Smooth muscle cell (in vitro differentiated cells): ENCODE results near the gene AHDC1. TPM values are rescaled to one million over a fixed set of nuclear protein-coding genes. Genes with fewer than 3 reads are reported as not detected.
A peak's percentile ranks its signal among the peaks of the same experiment; 100 is the strongest.

Source experiments
- DNase-seq: peaks from one replicate; lab custom pipeline; 2025; ENCODE audit not compliant: unreplicated experiment; lab: John Stamatoyannopoulos, UW
- H2AFZ ChIP-seq: fragments of 200-600 bp; sonication (generic); 2 replicates; pipeline ENCODE4 v1.6.0; 2016; ENCODE audit warnings: antibody characterized with exemption, low read depth, mild to moderate bottlenecking
- H3F3A ChIP-seq: fragments of 200-600 bp; sonication (generic); 2 replicates; pipeline ENCODE4 v1.6.0; 2017; ENCODE audit warnings: antibody characterized with exemption, low read depth
- H3K27ac ChIP-seq: fragments of 200-600 bp; sonication (generic); 2 replicates; pipeline ENCODE4 v1.5.1; 2016; ENCODE audit warnings: low read depth, mild to moderate bottlenecking
- H3K27me3 ChIP-seq: fragments of 200-600 bp; sonication (generic); 2 replicates; pipeline ENCODE4 v1.6.1; 2016; ENCODE audit warnings: low read depth, mild to moderate bottlenecking
- H3K36me3 ChIP-seq: fragments of 200-600 bp; sonication (generic); 2 replicates; pipeline ENCODE4 v1.5.1; 2016; ENCODE audit warnings: low read depth
- H3K4me1 ChIP-seq: fragments of 200-600 bp; sonication (generic); 2 replicates; pipeline ENCODE4 v1.5.1; 2016; ENCODE audit warnings: low read depth
- H3K4me2 ChIP-seq: fragments of 200-600 bp; sonication (generic); 2 replicates; pipeline ENCODE4 v1.6.0; 2016; ENCODE audit warnings: mild to moderate bottlenecking
- H3K4me3 ChIP-seq: fragments of 200-600 bp; sonication (generic); 2 replicates; pipeline ENCODE4 v1.5.1; 2016; ENCODE audit warnings: mild to moderate bottlenecking
- H3K79me2 ChIP-seq: fragments of 200-600 bp; sonication (generic); 2 replicates; pipeline ENCODE4 v1.6.0; 2016; ENCODE audit warnings: low read depth, mild to moderate bottlenecking
- H3K9ac ChIP-seq: fragments of 200-600 bp; sonication (generic); 2 replicates; pipeline ENCODE4 v1.6.0; 2016; ENCODE audit warnings: low read depth
- H3K9me3 ChIP-seq: fragments of 200-600 bp; sonication (generic); replicated peaks from 2 replicates; pipeline ENCODE4 v1.5.1; 2016; ENCODE audit warnings: low read depth
- H4K20me1 ChIP-seq: fragments of 200-600 bp; sonication (generic); 2 replicates; pipeline ENCODE4 v1.6.0; 2016; ENCODE audit warnings: low read depth
- CTCF ChIP-seq: fragments of 200-600 bp; sonication (generic); IDR thresholded peaks from 2 replicates; pipeline ENCODE4 v1.5.1; 2017; ENCODE audit warnings: borderline replicate concordance, mild to moderate bottlenecking, antibody characterized with exemption; ENCODE audit not compliant: insufficient read depth, poor library complexity, severe bottlenecking
- WGBS: methylation state at CpG from one replicate; pipeline ENCODE4 v1.1.7; 2016; ENCODE audit warnings: low lambda C conversion rate; 5-methylcytosine and 5-hydroxymethylcytosine counted together
- polyA plus RNA-seq: library from polyadenylated mRNA; unstranded; fragments of >200 nt; fragmentation: Nextera tagmentation; extraction: Ambion mirVana; gene quantifications from 2 replicates; pipeline ENCODE4 v1.2.1, GENCODE V29; 2016
- small RNA-seq: library from RNA; depleted of rRNA; stranded (forward); fragments of <200 nt; gene quantifications from one replicate; pipeline ENCODE3, GENCODE V24; 2014
- total RNA-seq: library from RNA; depleted of rRNA; stranded (reverse); fragments of >200 nt; gene quantifications from 2 replicates; pipeline ENCODE4 v1.2.3, GENCODE V29; 2014

AHDC1 gene
- total and polyA plus RNA-seq, 2 experiments from 2014 or later = 12.2 TPM

- Histone ChIP-seq H3K27ac (peak overlapping the region; percentile 47), H3K79me2 (peaks cover 64% of the 10 kb centered on the region), H3F3A (peaks cover 12% of the 10 kb centered on the region), H3K27me3 (no peaks in the 10 kb centered on the region), H3K9me3 (no peaks in the 10 kb centered on the region), H3K4me1 (peaks cover 22% of the 10 kb centered on the region), H3K36me3 (no peaks in the 10 kb centered on the region), H2AFZ (no peak overlapping the region), H3K4me3 (peak overlapping the region; percentile 96), H4K20me1 (peaks cover 53% of the 10 kb centered on the region), H3K9ac (peak overlapping the region; percentile 99), H3K4me2 (peak overlapping the region; percentile 99)
- DNase-seq = no peak
- WGBS = 38% methylated on average over 6 of the region's 6 CpGs
- TF ChIP-seq CTCF = no peak
Observed at GRCh38 chr1:27487966-27488884, 115.7 kb downstream of the AHDC1 start.

GRCh38 chr1:27485363-27485762, 118.6 kb downstream of the AHDC1 start:
- Histone ChIP-seq H4K20me1 (peaks cover 81% of the 10 kb centered on the region), H3K27ac (no peak overlapping the region), H3K79me2 (peaks cover 93% of the 10 kb centered on the region), H3K9ac (no peak overlapping the region), H3K4me2 (no peak overlapping the region), H2AFZ (no peak overlapping the region), H3K4me1 (peaks cover 14% of the 10 kb centered on the region), H3K36me3 (no peaks in the 10 kb centered on the region), H3K4me3 (no peak overlapping the region), H3K9me3 (no peaks in the 10 kb centered on the region), H3K27me3 (no peaks in the 10 kb centered on the region), H3F3A (no peaks in the 10 kb centered on the region)
- no peak for TF ChIP-seq CTCF
- DNase-seq = no peak
- WGBS = 88% methylated on average over 1 of the region's 1 CpG

Small RNA genes lying within 50 kb of the gene (small RNA-seq; reads per million reads assigned to genes)
- gene AL031729.1 = 0.16 reads per million

Other genes starting within 250 kb of the AHDC1 start
- 9.1 and 14.1 TPM in 2 replicates for gene MAP3K6, start 237.2 kb downstream of the AHDC1 start, total RNA-seq
- gene MAP3K6, start 237.2 kb downstream of the AHDC1 start, polyA plus RNA-seq = 29.0 and 45.7 TPM in 2 replicates
- gene FCN3, start 229.3 kb downstream of the AHDC1 start, total RNA-seq = not detected in 2 replicates
- 0.69 TPM in 1 of 2 replicates, not detected in the other for gene FCN3, start 229.3 kb downstream of the AHDC1 start, polyA plus RNA-seq
- 0.09 and 0.31 TPM in 2 replicates for gene CD164L2, start 220.8 kb downstream of the AHDC1 start, total RNA-seq
- 0.45 TPM in 1 of 2 replicates, not detected in the other for gene CD164L2, start 220.8 kb downstream of the AHDC1 start, polyA plus RNA-seq
- gene GPR3, start 211.5 kb downstream of the AHDC1 start, total RNA-seq = 2.7 and 3.9 TPM in 2 replicates
- gene GPR3, start 211.5 kb downstream of the AHDC1 start, polyA plus RNA-seq = 3.9 and 4.0 TPM in 2 replicates
- 26.7 and 34.3 TPM in 2 replicates for gene WASF2, start 114.0 kb downstream of the AHDC1 start, total RNA-seq
- gene WASF2, start 114.0 kb downstream of the AHDC1 start, polyA plus RNA-seq = 46.1 and 76.2 TPM in 2 replicates
- gene FGR, start 31.0 kb upstream of the AHDC1 start, total RNA-seq = 1.3 TPM in 1 of 2 replicates, not detected in the other
- gene FGR, start 31.0 kb upstream of the AHDC1 start, polyA plus RNA-seq = 0.10 and 0.65 TPM in 2 replicates
- 16.3 and 26.7 TPM in 2 replicates for gene IFI6, start 68.0 kb upstream of the AHDC1 start, total RNA-seq
- 43.7 and 51.5 TPM in 2 replicates for gene IFI6, start 68.0 kb upstream of the AHDC1 start, polyA plus RNA-seq
- 9.0 and 16.0 TPM in 2 replicates for gene FAM76A, start 121.8 kb upstream of the AHDC1 start, total RNA-seq
- gene FAM76A, start 121.8 kb upstream of the AHDC1 start, polyA plus RNA-seq = 2.3 and 3.1 TPM in 2 replicates
- gene STX12, start 169.1 kb upstream of the AHDC1 start, total RNA-seq = 49.6 and 50.7 TPM in 2 replicates
- 20.6 and 22.0 TPM in 2 replicates for gene STX12, start 169.1 kb upstream of the AHDC1 start, polyA plus RNA-seq
- 35.4 and 36.4 TPM in 2 replicates for gene PPP1R8, start 226.6 kb upstream of the AHDC1 start, total RNA-seq
- 10.6 and 14.4 TPM in 2 replicates for gene PPP1R8, start 226.6 kb upstream of the AHDC1 start, polyA plus RNA-seq